ENCODE measurements around the gene TM2D3.

TM2D3 gene

GRCh38 chr15:101611580-101612299 is 40.4 kb downstream of the TM2D3 start:
- no peak for TF ChIP-seq CTCF (IDR thresholded peaks at IDR 0.05; ENCODE audit: low read depth, low read length)
- in situ Hi-C loops (cut with HindIII; ENCODE audit: low sequenced_read_pairs): no loop called here
- DNase-seq (ENCODE audit: low read depth, low spot score): no peak
- no peak overlapping the region for H3K4me3 ChIP-seq (ENCODE audit: low read depth, low read length)

GRCh38 chr15:101611007-101611406 is 41.2 kb downstream of the TM2D3 start:
- no peak overlapping the region for H3K4me3 ChIP-seq (ENCODE audit: low read depth, low read length)
- TF ChIP-seq CTCF (IDR thresholded peaks at IDR 0.05; ENCODE audit: low read depth, low read length): no peak
- DNase-seq (ENCODE audit: low read depth, low spot score): no peak
- in situ Hi-C loops (cut with HindIII; ENCODE audit: low sequenced_read_pairs): no loop called here

GRCh38 chr15:101610611-101611000 is 41.6 kb downstream of the TM2D3 start:
- DNase-seq (ENCODE audit: low read depth, low spot score): no peak
- no peak overlapping the region for H3K4me3 ChIP-seq (ENCODE audit: low read depth, low read length)
- in situ Hi-C loops (cut with HindIII; ENCODE audit: low sequenced_read_pairs): no loop called here
- TF ChIP-seq CTCF (IDR thresholded peaks at IDR 0.05; ENCODE audit: low read depth, low read length): no peak

- no peak for DNase-seq (ENCODE audit: low read depth, low spot score)
- TF ChIP-seq CTCF (IDR thresholded peaks at IDR 0.05; ENCODE audit: low read depth, low read length): no peak
- in situ Hi-C loops (cut with HindIII; ENCODE audit: low sequenced_read_pairs): no loop called here
- H3K4me3 ChIP-seq (ENCODE audit: low read depth, low read length): no peak overlapping the region
Observed at GRCh38 chr15:101609742-101610610, 42.2 kb downstream of the TM2D3 start.

- DNase-seq (ENCODE audit: low read depth, low spot score): no peak
- no peak for TF ChIP-seq CTCF (IDR thresholded peaks at IDR 0.05; ENCODE audit: low read depth, low read length)
- no peak overlapping the region for H3K4me3 ChIP-seq (ENCODE audit: low read depth, low read length)
- in situ Hi-C loops (cut with HindIII; ENCODE audit: low sequenced_read_pairs): no loop called here
Observed at GRCh38 chr15:101608201-101608600, 44.0 kb downstream of the TM2D3 start.

GRCh38 chr15:101607108-101607507 is 45.1 kb downstream of the TM2D3 start:
- no peak for TF ChIP-seq CTCF (IDR thresholded peaks at IDR 0.05; ENCODE audit: low read depth, low read length)
- no peak for DNase-seq (ENCODE audit: low read depth, low spot score)
- in situ Hi-C loops (cut with HindIII; ENCODE audit: low sequenced_read_pairs): no loop called here
- H3K4me3 ChIP-seq (ENCODE audit: low read depth, low read length): no peak overlapping the region

Data from astrocyte of the spinal cord (primary cell).